Brain microvascular endothelial cell (primary cell): ENCODE data around the gene NDUFAF3.
A peak's percentile ranks its signal among the peaks of the same experiment; 100 is the strongest.

Source experiments
- DNase-seq: peaks from one replicate; pipeline ENCODE4 v3.0.0-alpha.2; 2020
- H3K27ac ChIP-seq: fragments of 250-450 bp; sonication (Bioruptor Pico); 2 replicates; pipeline ENCODE4 v1.5.1; 2020; ENCODE audit warnings: mild to moderate bottlenecking, moderate library complexity
- H3K27me3 ChIP-seq: fragments of 250-450 bp; sonication (Bioruptor Pico); replicated peaks from 2 replicates; pipeline ENCODE4 v1.5.1; 2020; ENCODE audit warnings: mild to moderate bottlenecking
- H3K36me3 ChIP-seq: fragments of 250-450 bp; sonication (Bioruptor Pico); replicated peaks from 2 replicates; pipeline ENCODE4 v1.5.1; 2020; ENCODE audit warnings: mild to moderate bottlenecking
- H3K4me3 ChIP-seq: 2 replicates; pipeline ENCODE4 v1.5.1; 2011; ENCODE audit warnings: low read depth, mild to moderate bottlenecking, control low read depth, low read length, moderate library complexity
- CTCF ChIP-seq: IDR thresholded peaks from 2 replicates; pipeline ENCODE4 v1.5.1; 2011; ENCODE audit warnings: low read depth, mild to moderate bottlenecking, moderate library complexity, low read length, control low read depth, inconsistent platforms; ENCODE audit errors: missing control alignments
- in situ Hi-C: cut with HindIII; loops from 2 replicates; pipeline ENCODE4 v1.10.0; 2017; ENCODE audit warnings: low sequenced_read_pairs, low pct_ligation_motif_present

Gene NDUFAF3

GRCh38 chr3:49021813-49022687 is at the start of gene NDUFAF3:
NDUFAF3 (plus strand) TSS chr3:49022121; CDS start chr3:49022145, 24 bp downstream.
- Histone ChIP-seq H3K36me3 (peaks cover 34% of the 10 kb centered on the region), H3K27me3 (no peaks in the 10 kb centered on the region), H3K4me3 (peak within 1 kb of the TSS; percentile 90), H3K27ac (peak within 1 kb of the TSS; percentile 99)
- peak; percentile 82 for TF ChIP-seq CTCF
- peak; percentile 89 for DNase-seq
- in situ Hi-C loops, result no loop called here

GRCh38 chr3:48974076-48974864 is 47.7 kb upstream of the NDUFAF3 start:
- Histone ChIP-seq H3K36me3 (peaks cover 79% of the 10 kb centered on the region), H3K27ac (no peak overlapping the region), H3K27me3 (no peaks in the 10 kb centered on the region), H3K4me3 (no peak overlapping the region)
- no peak for DNase-seq
- in situ Hi-C loops, result no loop called here
- no peak for TF ChIP-seq CTCF

- peaks cover 68% of the 10 kb centered on the region for H3K36me3 ChIP-seq
- no peak overlapping the region for H3K4me3 ChIP-seq
- no peaks in the 10 kb centered on the region for H3K27me3 ChIP-seq
- in situ Hi-C loops, result no loop called here
- DNase-seq, result no peak
- TF ChIP-seq CTCF, result no peak
- H3K27ac ChIP-seq, result no peak overlapping the region
Measured at GRCh38 chr3:48979451-48979850, 42.5 kb upstream of the NDUFAF3 start.

- H3K36me3 ChIP-seq, result peaks cover 63% of the 10 kb centered on the region
- in situ Hi-C loops, result no loop called here
- no peak for TF ChIP-seq CTCF
- H3K27ac ChIP-seq, result no peak overlapping the region
- H3K4me3 ChIP-seq, result no peak overlapping the region
- H3K27me3 ChIP-seq, result no peaks in the 10 kb centered on the region
- no peak for DNase-seq
Measured at GRCh38 chr3:48980295-48980694, 41.6 kb upstream of the NDUFAF3 start.

GRCh38 chr3:48982016-48982415 is 39.9 kb upstream of the NDUFAF3 start:
- TF ChIP-seq CTCF, result no peak
- in situ Hi-C loops, result no loop called here
- peaks cover 52% of the 10 kb centered on the region for H3K36me3 ChIP-seq
- H3K4me3 ChIP-seq, result no peak overlapping the region
- no peaks in the 10 kb centered on the region for H3K27me3 ChIP-seq
- DNase-seq, result no peak
- H3K27ac ChIP-seq, result no peak overlapping the region
